ENCODE measurements around the gene FECH.

- TF ChIP-seq, protein P1, sequence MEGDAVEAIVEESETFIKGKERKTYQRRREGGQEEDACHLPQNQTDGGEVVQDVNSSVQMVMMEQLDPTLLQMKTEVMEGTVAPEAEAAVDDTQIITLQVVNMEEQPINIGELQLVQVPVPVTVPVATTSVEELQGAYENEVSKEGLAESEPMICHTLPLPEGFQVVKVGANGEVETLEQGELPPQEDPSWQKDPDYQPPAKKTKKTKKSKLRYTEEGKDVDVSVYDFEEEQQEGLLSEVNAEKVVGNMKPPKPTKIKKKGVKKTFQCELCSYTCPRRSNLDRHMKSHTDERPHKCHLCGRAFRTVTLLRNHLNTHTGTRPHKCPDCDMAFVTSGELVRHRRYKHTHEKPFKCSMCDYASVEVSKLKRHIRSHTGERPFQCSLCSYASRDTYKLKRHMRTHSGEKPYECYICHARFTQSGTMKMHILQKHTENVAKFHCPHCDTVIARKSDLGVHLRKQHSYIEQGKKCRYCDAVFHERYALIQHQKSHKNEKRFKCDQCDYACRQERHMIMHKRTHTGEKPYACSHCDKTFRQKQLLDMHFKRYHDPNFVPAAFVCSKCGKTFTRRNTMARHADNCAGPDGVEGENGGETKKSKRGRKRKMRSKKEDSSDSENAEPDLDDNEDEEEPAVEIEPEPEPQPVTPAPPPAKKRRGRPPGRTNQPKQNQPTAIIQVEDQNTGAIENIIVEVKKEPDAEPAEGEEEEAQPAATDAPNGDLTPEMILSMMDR (IDR thresholded peaks at IDR 0.05), result no peak
- TF ChIP-seq POLR2A (IDR thresholded peaks at IDR 0.05) (no peak), POLR2AphosphoS5 (IDR thresholded peaks at IDR 0.05) (no peak)
These were observed 39.2 kb downstream of the FECH start for GRCh38 chr18:57547260-57547659.

Data from stomach (tissue), 4 donors.